Measurements from ENCODE around the gene RIN3. TPM values are rescaled to one million over a fixed set of nuclear protein-coding genes. Genes with fewer than 3 reads are reported as not detected.
A peak's percentile ranks its signal among the peaks of the same experiment; 100 is the strongest.
"Not testable (repeated sequence)": the region's sequence is repeated elsewhere in the genome, so short reads cannot be mapped to it uniquely, and the experiment has no call there.

Gene RIN3
- total and polyA plus RNA-seq, 4 donors: 5.0 to 15.6 (median 9.0) TPM

DNA sequence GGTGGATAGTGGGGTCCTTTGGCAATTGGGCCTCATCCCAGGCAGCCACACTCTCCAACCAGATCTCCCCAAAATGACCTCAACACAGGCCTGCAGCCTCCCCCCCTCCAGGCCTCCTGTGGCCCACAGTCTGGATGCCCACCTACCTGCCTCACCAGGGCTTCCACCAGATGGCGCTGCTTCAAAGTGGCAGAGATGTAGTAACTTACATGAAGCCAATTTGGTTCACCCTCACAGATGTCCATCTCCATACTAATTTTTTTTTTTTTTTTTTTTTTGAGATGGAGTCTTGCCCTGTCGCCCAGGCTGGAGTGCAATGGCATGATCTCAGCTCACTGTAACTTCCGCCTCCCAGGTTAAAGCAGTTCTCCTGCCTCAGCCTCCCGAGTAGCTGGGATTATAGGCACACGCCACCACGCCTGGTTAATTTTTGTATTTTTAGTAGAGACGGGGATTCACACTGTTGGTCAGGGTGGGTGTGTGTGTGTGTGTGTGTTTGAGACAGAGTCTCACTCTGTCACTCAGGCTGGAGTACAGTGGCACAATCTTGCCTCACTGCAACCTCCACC is 201.2 kb downstream of the RIN3 start:
- H3K9me3 ChIP-seq (ENCODE audit: control insufficient read depth in 4 of 4, low read length in 3 of 4); H3K4me1 ChIP-seq (ENCODE audit: control insufficient read depth in 4 of 4, insufficient read depth in 4 of 4, low read length in 3 of 4); H3K4me3 ChIP-seq (ENCODE audit: low read depth in 1 of 3, low read length in 3 of 3); H3K27ac ChIP-seq (ENCODE audit: low read depth in 1 of 2, low read length in 2 of 2); H3K27me3 ChIP-seq (ENCODE audit: control insufficient read depth in 4 of 4, insufficient read depth in 4 of 4, low read length in 3 of 4); H3K9ac ChIP-seq (ENCODE audit: low read depth in 1 of 2, low read length in 2 of 2): not testable (repeated sequence)
- peak; percentile 81 for DNase-seq (ENCODE audit: low spot score)
- H3K36me3 ChIP-seq (ENCODE audit: control insufficient read depth in 4 of 4, insufficient read depth in 3 of 4, low read depth in 1 of 4, low read length in 3 of 4): peaks cover 7 to 26% (median 15%) of the 10 kb centered on the region in 4 donors
- TF ChIP-seq, protein P1, sequence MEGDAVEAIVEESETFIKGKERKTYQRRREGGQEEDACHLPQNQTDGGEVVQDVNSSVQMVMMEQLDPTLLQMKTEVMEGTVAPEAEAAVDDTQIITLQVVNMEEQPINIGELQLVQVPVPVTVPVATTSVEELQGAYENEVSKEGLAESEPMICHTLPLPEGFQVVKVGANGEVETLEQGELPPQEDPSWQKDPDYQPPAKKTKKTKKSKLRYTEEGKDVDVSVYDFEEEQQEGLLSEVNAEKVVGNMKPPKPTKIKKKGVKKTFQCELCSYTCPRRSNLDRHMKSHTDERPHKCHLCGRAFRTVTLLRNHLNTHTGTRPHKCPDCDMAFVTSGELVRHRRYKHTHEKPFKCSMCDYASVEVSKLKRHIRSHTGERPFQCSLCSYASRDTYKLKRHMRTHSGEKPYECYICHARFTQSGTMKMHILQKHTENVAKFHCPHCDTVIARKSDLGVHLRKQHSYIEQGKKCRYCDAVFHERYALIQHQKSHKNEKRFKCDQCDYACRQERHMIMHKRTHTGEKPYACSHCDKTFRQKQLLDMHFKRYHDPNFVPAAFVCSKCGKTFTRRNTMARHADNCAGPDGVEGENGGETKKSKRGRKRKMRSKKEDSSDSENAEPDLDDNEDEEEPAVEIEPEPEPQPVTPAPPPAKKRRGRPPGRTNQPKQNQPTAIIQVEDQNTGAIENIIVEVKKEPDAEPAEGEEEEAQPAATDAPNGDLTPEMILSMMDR (IDR thresholded peaks at IDR 0.05; ENCODE audit: low read depth, low read length, missing input control): peak; percentile 72
- peak; percentile 80 to 85 for TF ChIP-seq RAD21 (IDR thresholded peaks at IDR 0.05)
- WGBS: 70% methylated on average over 7 of the region's 7 CpGs

DNA sequence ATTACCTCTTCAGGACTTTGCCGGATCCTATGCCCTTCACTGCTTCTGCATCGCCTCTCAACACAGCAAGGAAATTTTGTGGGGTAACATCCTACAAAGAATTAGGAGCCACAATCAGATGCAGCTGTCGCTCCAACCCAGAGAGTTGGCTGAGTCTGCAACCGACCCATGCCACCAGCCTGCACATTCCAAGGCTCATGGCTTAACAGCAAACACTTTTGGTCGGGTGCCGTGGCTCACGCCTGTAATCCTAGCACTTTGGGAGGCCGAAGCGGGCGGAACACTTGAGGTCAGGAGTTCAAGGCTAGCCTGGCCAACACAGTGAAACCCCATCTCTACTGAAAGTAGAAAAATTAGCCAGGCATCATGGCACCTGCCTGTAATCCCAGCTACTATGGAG is 202.6 kb downstream of the RIN3 start:
- Histone ChIP-seq H3K4me3 (ENCODE audit: low read depth in 1 of 3, low read length in 3 of 3) (no peak overlapping the region), H3K27ac (ENCODE audit: low read depth in 1 of 2, low read length in 2 of 2) (no peak overlapping the region), H3K36me3 (ENCODE audit: control insufficient read depth in 4 of 4, insufficient read depth in 3 of 4, low read depth in 1 of 4, low read length in 3 of 4) (peaks cover 4 to 16% (median 9%) of the 10 kb centered on the region in 4 donors), H3K27me3 (ENCODE audit: control insufficient read depth in 4 of 4, insufficient read depth in 4 of 4, low read length in 3 of 4) (no peaks in the 10 kb centered on the region), H3K9me3 (ENCODE audit: control insufficient read depth in 4 of 4, low read length in 3 of 4) (no peaks in the 10 kb centered on the region), H3K4me1 (ENCODE audit: control insufficient read depth in 4 of 4, insufficient read depth in 4 of 4, low read length in 3 of 4) (no peaks in the 10 kb centered on the region), H3K9ac (ENCODE audit: low read depth in 1 of 2, low read length in 2 of 2) (no peak overlapping the region)
- WGBS: 92% methylated on average over 10 of the region's 10 CpGs
- TF ChIP-seq GABPA (IDR thresholded peaks at IDR 0.05 in 1 of 2, conservative IDR thresholded peaks at IDR 0.05 in 1 of 2) (no peak), NR2F2 (IDR thresholded peaks at IDR 0.05) (no peak), RAD21 (IDR thresholded peaks at IDR 0.05) (no peak), JUND (IDR thresholded peaks at IDR 0.05) (no peak), RXRA (IDR thresholded peaks at IDR 0.05) (no peak), HNF4G (IDR thresholded peaks at IDR 0.05) (no peak), FOXA2 (IDR thresholded peaks at IDR 0.05) (no peak), FOXA1 (IDR thresholded peaks at IDR 0.05) (no peak)
- TF ChIP-seq, protein P2, sequence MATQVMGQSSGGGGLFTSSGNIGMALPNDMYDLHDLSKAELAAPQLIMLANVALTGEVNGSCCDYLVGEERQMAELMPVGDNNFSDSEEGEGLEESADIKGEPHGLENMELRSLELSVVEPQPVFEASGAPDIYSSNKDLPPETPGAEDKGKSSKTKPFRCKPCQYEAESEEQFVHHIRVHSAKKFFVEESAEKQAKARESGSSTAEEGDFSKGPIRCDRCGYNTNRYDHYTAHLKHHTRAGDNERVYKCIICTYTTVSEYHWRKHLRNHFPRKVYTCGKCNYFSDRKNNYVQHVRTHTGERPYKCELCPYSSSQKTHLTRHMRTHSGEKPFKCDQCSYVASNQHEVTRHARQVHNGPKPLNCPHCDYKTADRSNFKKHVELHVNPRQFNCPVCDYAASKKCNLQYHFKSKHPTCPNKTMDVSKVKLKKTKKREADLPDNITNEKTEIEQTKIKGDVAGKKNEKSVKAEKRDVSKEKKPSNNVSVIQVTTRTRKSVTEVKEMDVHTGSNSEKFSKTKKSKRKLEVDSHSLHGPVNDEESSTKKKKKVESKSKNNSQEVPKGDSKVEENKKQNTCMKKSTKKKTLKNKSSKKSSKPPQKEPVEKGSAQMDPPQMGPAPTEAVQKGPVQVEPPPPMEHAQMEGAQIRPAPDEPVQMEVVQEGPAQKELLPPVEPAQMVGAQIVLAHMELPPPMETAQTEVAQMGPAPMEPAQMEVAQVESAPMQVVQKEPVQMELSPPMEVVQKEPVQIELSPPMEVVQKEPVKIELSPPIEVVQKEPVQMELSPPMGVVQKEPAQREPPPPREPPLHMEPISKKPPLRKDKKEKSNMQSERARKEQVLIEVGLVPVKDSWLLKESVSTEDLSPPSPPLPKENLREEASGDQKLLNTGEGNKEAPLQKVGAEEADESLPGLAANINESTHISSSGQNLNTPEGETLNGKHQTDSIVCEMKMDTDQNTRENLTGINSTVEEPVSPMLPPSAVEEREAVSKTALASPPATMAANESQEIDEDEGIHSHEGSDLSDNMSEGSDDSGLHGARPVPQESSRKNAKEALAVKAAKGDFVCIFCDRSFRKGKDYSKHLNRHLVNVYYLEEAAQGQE (IDR thresholded peaks at IDR 0.05): no peak
- TF ChIP-seq, protein P3, sequence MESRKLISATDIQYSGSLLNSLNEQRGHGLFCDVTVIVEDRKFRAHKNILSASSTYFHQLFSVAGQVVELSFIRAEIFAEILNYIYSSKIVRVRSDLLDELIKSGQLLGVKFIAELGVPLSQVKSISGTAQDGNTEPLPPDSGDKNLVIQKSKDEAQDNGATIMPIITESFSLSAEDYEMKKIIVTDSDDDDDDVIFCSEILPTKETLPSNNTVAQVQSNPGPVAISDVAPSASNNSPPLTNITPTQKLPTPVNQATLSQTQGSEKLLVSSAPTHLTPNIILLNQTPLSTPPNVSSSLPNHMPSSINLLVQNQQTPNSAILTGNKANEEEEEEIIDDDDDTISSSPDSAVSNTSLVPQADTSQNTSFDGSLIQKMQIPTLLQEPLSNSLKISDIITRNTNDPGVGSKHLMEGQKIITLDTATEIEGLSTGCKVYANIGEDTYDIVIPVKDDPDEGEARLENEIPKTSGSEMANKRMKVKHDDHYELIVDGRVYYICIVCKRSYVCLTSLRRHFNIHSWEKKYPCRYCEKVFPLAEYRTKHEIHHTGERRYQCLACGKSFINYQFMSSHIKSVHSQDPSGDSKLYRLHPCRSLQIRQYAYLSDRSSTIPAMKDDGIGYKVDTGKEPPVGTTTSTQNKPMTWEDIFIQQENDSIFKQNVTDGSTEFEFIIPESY (IDR thresholded peaks at IDR 0.05): no peak
- DNase-seq (ENCODE audit: low spot score): no peak

Measured in liver (tissue), 9 donors.